GM18502 (cell line): Measurements from ENCODE around the gene KCTD16.
A peak's percentile ranks its signal among the peaks of the same experiment; 100 is the strongest.

Experiments
- ATAC-seq: cut with Tn5 transposase; IDR thresholded peaks from one replicate; pipeline ENCODE4 v1.9.1; 2021; ENCODE audit warnings: mild to moderate bottlenecking; ENCODE audit not compliant: unreplicated experiment, poor library complexity

KCTD16 gene

DNA sequence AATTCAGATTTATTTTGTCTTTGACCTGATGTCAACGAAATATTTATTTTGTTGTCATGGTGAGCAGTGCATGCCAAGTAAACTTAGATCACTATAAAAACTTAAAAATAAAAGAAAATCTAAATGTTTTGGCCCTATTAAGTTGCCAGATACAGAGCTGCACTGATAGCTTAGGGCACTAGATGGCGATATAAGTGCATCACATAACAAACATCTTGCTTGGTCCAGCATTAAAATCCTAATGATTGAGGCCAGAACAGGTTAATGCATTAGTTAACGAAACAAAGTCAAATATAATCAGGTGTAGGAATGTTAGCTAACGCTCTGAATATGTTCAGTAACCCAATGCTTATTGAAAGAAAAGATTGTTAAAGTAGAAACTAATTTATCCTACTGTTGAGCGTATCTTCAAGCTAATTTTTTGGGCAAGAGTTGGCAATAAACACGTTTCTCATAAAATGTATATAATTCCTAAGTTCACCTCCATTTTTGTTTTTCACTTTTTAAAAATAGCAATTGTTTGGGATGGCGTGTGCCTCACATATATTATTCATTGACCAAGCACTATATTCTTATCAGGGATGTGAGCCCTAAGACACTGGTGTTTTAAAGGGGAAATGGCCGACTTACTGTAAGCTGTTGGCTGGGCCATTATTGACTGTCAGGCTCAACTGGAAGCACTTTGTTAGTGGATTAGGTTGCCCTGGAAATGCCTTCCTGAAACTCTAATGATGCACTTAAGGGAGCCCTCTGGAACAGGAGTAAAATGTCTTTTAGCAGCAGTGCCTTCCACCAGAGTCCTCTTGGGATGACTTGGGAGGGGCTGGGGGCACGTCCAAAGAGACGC is 33.3 kb downstream of the KCTD16 start:
- ATAC-seq = peak; percentile 85

DNA sequence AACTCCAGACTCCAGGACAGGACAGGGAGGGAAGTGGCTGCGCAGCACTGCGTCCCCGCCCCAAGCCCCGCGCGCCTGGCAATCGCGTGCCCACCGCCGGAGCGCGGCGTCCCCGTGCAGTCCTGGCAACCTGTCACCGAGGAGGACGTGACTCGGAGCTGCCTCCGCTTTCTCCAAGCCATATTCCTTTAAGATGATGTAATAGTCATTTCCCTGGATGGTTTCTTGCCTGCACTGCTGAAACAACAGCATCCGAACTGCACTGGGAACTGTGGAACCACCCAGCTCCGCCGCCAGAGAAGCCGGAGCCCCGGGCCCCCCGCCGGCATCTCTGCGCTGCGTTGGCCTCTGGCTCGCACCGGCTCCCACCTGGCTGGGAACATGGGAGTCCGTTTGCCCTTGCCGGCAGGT is 34.5 kb downstream of the KCTD16 start:
- no peak for ATAC-seq

DNA sequence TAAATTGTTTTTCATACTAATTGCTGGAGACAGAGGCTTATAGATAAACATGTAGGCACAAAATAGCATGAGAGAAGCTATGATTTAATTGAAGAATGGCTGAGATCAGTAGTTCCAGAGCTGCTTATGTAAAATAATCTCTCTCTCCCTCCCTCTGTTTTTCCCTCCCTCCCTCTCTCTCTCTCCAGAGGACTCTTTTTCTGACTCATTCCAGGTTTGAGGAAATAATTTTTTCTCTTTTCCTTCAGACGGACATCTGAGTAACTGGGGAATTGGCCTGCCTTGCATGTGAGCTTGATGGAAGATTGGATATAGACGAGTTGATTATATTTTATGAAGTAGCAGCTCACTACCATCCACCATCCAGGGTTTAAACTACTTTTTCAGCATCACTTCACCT is 35.5 kb downstream of the KCTD16 start:
- ATAC-seq = no peak

DNA sequence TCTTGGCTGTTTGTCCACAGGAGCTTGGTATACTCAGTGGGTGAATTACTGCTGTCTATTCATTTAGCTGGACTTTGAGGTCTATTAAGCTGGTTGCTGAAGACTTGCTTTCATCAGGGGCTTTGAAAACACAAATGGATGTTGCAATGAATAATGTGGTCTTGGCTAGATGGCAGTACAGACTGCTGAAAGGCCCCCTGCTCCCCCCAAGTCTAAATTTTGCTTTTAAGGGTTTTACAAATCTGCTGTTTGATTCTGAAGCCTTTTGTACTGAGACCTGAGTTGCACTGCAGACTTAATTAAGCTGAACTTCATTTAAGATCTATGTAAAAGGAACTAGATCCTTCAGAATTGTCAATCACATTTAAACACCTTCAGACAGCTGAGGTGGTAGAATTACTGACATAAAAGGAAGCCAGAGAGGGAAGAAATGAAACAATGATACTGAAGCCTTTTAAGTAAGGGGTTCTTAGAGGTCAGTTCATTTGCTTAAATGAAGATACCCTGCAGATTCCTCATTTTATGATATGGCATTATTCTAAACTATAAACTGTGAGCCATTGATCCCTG is 37.3 kb downstream of the KCTD16 start:
- no peak for ATAC-seq

DNA sequence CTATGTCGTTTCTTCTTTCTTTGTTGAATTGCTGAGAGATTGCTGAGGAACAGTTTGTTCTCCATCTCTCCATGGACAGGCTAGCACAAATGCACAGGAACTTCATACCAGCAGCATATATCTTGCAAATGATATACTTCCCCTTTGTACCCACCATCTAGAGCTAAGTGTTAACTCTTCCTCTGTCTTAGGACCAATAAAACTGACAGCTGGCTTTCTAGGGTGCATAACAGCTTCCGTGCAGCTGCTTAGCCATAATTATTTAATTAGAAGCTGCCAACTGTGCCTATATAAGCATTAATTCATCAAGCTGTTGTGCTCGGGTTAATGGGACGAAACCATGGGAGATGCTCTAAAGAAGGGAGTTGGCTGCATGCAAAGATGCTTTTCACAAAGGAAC is 38.7 kb downstream of the KCTD16 start:
- no peak for ATAC-seq

DNA sequence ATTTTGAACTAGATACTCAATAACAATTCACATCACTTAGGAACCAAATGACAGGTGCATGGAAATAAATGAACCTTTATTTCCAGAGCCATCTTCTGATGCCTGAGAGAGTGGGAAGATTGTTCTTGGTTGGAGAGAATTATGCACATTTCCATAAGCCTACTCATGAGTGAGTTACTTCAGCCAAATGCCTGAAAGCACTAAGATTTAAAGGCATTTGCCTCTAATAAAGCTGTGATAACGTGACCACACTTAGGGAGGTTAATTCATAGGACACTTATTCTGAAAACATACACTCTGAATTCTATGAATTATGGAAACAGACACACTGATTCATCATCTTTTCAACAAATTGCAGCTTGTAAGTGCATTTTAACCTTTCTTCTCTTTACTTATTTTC is 40.0 kb downstream of the KCTD16 start:
- no peak for ATAC-seq

DNA sequence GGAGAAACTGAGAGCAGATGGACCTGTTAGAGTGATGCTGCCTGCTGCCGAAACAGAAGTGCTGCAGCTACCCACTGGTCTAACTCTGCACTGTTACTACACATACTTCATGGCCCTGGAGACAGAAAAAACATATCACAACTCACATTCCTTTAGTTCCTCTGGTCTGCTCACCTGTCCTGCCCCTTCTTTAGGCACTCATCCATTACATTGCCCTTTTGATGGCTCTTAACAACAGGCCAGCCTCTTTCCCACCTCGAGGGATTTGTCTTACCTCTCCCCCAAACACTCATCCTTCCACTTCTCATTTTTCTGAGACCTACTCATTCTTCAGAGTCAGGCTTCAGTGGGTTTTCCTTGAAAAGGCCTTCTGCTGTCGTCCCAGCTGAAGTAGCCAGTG is 49.2 kb downstream of the KCTD16 start:
- no peak for ATAC-seq

DNA sequence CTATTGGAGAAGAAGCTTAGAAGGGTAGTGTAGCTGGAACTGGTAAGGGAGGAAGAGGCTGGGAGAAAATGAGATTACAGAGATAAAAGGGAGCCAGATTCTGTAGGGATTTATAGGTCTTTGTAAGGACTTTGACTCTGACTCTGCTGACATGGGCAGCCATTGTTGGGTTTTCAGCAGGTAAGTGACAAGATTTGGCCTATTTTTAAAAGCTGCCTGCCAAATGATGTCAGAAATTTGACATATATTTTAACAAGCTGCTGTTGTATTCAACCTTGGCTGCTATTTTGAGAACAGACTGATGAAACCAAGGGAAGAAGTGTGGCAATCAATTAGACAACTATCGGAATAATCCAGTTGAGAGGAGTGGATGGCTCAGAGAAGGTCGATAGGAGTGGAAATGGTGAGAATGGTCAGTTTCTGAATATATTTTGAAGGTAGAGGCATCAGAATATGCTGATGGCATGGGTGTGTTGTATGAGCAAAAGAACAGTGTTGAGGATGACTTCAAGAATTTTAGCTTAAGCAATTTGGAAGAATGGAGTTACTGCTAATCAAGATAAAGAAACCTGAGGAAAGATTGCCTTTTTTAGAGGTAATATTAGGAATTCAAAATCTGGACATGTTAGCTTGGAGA is 56.8 kb downstream of the KCTD16 start:
- no peak for ATAC-seq

DNA sequence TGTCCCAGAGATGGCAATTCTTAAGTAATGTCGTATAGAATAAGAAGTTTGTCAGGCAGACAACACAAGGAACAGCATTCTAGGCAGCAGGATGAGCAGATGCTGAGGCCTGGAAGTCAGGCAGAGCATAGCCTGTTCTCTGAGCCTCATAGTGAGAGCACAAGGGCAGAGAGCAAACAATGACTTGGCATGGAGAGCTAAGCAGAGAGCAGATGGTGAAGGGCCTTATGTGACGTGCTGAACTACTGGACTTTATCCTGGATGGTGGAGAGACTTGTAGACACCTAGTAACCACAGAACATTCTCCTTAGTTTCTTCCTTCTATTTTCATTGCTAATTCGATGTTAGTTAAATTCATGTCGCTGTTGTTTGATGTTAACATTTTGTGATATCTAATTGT is 60.1 kb downstream of the KCTD16 start:
- ATAC-seq = no peak

DNA sequence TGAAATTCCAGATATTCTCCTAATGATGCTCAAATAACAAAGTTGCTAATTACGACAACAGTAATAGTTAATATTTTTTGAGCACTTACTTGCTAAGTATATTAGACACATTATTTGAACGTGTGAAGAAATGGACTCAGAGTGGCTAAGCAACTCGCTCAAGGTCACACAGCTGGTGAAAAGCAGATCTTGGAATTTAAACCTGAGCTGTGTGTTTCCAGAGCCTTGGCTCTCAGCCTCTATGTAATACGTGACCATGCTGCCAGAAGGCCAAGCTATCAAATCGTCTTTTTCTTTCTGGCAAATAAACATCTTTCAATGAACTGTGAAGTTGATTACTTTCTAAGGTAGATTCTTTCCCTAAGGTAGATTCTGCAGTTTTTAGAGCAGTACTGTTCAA is 61.6 kb downstream of the KCTD16 start:
- no peak for ATAC-seq

DNA sequence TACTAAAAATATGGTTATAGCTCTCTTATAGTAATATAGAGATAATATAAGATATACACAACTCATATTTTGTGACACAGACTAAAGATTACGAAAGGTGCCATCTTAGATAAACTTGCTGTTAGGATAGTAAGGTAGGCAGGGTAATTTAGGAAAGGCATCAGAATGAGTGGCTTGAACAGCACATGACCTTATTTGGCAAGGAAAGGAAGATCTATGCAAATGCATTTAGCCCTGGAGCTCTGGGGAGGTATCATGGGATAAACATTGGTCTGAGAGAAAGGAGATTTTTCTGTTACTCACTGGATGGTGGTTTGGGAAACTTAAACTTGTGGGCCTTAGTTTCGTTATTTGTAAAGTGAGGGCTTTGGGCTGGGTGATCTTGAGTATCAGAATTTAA is 65.8 kb downstream of the KCTD16 start:
- no peak for ATAC-seq

DNA sequence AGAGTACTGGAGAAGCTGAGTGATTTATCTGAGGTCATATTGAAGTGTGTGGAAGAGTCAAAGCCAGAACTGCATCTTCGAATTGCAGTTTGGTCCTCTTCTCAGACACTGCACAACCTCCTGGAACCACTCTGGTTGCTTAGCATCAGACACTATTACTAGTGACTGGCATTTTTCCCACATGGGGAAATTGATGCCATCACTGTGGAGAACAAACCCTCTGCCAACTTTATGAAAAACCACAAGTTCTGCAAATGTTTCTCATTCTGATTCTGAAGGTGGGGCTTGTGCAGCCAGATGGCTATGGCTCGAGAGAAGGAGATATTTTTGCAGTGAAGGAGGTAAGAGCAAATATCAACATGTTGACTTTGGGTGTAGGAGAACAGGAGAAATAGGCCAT is 67.2 kb downstream of the KCTD16 start:
- no peak for ATAC-seq

DNA sequence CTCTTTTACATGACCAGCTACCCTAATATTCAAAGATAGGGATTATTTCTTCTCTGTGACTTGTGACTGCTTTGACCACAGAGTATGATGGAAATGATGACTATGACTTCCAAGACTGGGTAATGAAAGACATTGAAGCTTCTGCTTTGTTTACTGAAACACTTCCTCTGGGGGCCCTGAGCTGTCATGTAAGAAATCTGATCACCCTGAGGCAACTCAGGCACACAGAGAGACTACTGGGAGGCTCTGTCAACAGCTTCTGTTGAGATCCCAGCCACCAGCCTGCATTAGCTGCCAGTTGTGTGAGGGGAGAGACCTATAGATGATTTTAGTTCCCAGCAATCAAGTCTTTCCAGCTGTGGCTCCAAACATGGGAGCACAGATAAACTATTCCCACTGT is 76.5 kb downstream of the KCTD16 start:
- no peak for ATAC-seq

DNA sequence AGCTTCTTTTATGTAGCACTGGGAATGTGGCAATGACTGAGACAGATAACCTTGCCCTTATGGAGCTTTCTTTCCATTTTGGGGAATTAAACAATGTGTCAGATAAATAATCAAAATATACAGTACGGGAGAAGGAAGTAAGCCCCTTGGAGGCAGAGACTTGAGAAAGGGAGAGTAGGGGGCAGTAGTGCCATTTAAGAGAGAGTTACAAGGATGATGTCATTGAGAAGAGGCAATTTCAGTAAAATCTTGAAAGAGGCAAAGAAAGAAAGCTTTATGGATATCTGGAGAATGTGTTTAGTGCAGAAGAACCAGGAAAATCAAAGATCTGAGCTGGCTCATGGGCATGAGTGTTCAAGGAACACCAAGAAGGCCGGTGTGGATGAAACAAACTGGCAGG is 77.3 kb downstream of the KCTD16 start:
- ATAC-seq = no peak

DNA sequence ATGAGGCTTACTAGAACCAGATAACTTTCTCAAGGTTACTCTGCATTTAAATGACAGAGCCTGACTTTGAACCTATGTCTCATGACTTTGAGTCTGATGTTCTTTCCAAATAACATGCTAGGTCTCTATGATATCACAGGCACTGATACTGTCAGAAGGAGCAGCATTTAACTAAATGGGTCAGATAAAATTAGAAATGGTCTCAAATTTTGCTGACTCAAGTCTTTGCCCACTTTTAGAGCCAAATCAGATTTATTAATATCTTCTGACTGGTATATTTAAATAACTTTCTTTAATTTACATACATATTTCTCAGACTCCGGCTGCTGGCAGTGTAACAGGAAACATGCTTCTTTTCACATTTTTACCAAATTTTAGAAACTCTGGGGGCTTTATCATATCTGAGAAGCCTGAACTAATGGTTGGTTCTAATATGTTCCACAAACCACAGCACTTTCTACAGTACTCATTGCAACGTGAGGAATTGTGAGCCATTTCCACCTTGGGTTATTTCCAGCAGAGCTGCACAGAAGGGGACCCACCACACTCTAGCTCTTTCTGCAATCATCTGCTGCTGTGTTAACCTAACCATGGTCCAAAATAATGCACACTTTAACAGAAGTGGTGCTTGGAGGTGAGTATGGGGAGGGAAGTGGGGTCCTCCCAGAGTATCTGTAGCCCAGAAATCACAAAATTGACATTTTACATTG is 79.2 kb downstream of the KCTD16 start:
- ATAC-seq = no peak

DNA sequence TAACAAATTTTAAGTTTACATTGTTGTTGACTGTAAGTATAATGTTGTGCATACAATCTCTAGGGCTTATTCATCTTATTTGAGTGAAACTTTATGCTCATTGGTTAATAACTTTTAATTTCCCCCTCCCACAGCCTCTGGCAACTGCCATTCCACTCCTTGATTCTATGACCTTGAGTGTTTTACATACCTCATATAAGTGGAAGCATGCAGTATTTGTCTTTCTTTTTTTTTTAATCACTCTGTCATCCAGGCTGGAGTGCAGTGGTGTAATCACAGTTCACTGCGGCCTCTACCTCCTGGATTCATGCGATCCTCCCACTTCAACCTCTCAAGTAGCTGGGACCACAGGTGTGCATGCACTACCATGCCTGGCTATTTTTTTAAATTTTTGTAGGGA is 83.9 kb downstream of the KCTD16 start:
- no peak for ATAC-seq

DNA sequence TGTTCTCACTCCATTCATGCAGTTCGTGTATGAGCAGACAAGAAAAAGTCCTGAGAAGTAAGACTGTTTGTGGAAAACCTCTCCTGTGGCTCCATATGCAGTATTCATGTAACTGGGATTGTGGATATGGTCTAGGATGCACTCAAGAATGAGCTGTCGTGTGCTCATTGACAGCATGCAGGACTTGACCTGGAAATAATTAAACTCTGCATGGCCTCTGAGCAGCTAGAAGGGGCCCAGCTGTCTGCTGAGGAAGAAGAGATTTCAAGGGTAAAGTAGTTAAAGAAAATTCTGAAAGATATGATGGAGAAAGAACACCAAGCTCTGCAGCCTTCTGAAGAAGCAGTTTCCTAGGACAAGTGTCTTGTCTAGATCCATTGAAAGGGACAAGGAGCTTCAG is 89.4 kb downstream of the KCTD16 start:
- ATAC-seq = no peak

DNA sequence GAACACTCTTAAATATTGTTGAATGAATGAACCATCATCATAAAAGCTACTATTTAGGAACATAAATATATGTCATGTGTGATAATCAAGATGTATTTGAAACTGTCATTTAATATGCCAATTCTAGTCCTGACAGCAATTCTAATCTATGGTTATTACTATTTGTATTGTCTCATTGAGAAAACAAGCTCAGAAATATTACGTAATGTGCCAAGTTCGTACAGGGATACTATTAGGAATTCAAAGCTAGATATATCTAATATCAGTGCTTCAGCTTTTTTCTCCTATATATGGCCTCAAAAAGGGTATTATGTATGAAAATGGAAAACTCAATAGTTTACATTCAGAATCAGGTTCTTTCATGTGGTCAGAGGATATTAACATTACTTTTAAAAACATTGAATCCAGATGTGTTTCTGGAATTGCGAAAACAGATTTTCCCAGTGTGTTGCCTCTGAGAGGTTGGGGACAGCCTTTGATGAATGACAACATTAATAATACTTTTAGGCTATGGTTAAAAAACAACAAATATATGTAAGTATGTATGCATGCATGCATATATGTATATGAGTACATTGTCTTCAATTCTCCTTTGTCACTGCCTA is 95.1 kb downstream of the KCTD16 start:
- ATAC-seq = no peak

DNA sequence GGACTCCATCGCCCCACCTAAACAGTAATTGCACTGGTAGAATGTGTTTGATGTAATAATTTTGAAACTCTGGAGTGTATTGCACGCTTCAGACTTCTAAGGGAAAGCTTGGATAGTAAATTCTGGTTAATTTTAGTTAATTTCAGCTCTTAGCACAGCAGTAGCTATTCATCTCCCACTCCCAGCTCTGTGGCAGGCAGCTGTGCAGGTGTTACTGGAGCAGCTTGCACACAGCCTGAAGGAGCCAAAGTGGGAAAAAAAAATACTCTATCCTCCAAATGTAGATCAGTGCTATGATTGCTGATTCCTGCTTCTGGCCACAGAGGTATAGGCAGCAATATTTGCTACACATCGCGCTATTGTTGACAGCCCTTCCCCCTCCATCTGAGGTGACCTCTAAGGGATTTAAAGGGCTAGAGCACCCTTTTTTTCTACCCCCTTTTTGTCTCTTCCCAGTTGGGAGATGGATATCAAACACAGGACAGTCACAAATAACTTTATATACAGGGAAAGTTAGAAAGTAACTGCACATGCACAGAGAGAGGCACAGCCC is 97.4 kb downstream of the KCTD16 start:
- no peak for ATAC-seq

DNA sequence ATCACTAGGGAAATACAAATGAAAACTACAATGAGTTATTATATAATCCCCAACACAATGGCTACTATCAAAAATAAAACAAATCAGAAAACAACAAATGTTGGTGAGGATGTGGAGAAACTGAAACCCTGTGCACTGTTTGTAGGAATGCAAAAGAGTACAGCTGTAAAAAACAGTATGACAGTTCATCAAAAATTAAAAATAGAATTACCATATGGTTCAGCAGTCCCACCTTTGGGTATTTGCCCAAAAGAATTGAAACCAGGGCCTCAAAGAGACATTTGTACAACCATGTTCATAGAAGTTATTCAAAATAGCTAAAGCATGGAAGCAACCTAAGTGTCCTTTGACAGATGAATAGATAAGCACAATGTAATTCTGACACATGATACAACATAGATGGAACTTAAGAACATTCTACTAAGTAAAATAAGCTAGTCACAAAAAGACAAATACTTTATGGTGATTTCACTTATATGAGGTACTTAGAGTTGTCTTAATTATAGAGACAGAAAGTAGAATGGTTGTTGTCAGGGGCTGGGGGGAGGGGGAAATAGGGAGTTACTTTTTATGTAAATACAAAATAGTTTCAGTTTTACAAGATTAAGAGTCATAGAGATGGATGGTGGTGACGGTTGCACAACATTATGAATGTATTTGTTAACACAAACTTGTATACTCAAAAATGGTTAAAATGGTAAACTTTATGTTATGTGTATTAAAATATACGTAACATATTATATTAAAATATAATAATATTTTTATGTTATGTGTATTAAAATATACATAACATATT is 102.8 kb downstream of the KCTD16 start:
- ATAC-seq = peak; percentile 53
